H9 (cell line): ENCODE results near the gene KCTD19. TPM values are rescaled to one million over a fixed set of nuclear protein-coding genes. Genes with fewer than 3 reads are reported as not detected.

ENCODE experiments used
- DNase-seq: peaks from one replicate; pipeline ENCODE4 v3.0.0-alpha.2; 2017
- H2AFZ ChIP-seq: one replicate; pipeline ENCODE4 v1.6.1; 2013; ENCODE audit warnings: mild to moderate bottlenecking, low read length, control low read depth, moderate library complexity
- H2AK5ac ChIP-seq: 2 replicates; pipeline ENCODE4 v1.6.1; 2013; ENCODE audit warnings: low read length, control low read depth, mixed read lengths; ENCODE audit not compliant: insufficient read length
- H2BK120ac ChIP-seq: one replicate; pipeline ENCODE4 v1.6.1; 2013; ENCODE audit warnings: low read depth, mild to moderate bottlenecking, low read length, control low read depth, inconsistent platforms; ENCODE audit not compliant: poor library complexity, severe bottlenecking
- H2BK12ac ChIP-seq: 2 replicates; pipeline ENCODE4 v1.6.1; 2013; ENCODE audit warnings: low read length, control low read depth, mixed read lengths, low read depth; ENCODE audit not compliant: insufficient read length
- H2BK15ac ChIP-seq: 2 replicates; pipeline ENCODE4 v1.6.1; 2013; ENCODE audit warnings: low read depth, low read length, control low read depth
- H2BK20ac ChIP-seq: one replicate; pipeline ENCODE4 v1.6.1; 2013; ENCODE audit warnings: low read depth, mild to moderate bottlenecking, low read length, control low read depth, inconsistent platforms; ENCODE audit not compliant: poor library complexity, severe bottlenecking
- H2BK5ac ChIP-seq: 2 replicates; pipeline ENCODE4 v1.6.1; 2013; ENCODE audit warnings: low read length, control low read depth, mixed read lengths; ENCODE audit not compliant: insufficient read length
- H3K14ac ChIP-seq: 2 replicates; pipeline ENCODE4 v1.6.1; 2013; ENCODE audit warnings: low read length, control low read depth; ENCODE audit not compliant: insufficient read depth
- H3K18ac ChIP-seq: 2 replicates; pipeline ENCODE4 v1.6.1; 2013; ENCODE audit warnings: low read depth, mild to moderate bottlenecking, mixed read lengths, low read length, control low read depth; ENCODE audit not compliant: insufficient read length
- H3K23ac ChIP-seq: 2 replicates; pipeline ENCODE4 v1.6.1; 2013; ENCODE audit warnings: low read length, control low read depth, mixed read lengths, low read depth; ENCODE audit not compliant: insufficient read length
- H3K23me2 ChIP-seq: 2 replicates; pipeline ENCODE4 v1.6.1; 2013; ENCODE audit warnings: low read depth, mild to moderate bottlenecking, mixed read lengths, low read length, control low read depth; ENCODE audit not compliant: insufficient read length, poor library complexity, severe bottlenecking
- H3K27ac ChIP-seq: 2 replicates; pipeline ENCODE4 v1.5.1; 2013; ENCODE audit warnings: low read length, control low read depth, mixed read lengths, low read depth; ENCODE audit not compliant: insufficient read length
- H3K27me3 ChIP-seq: 2 replicates; pipeline ENCODE4 v1.6.1; 2013; ENCODE audit warnings: low read length, control low read depth, inconsistent platforms; ENCODE audit not compliant: insufficient read depth
- H3K4ac ChIP-seq: 2 replicates; pipeline ENCODE4 v1.6.1; 2013; ENCODE audit warnings: low read depth, mild to moderate bottlenecking, control low read depth, inconsistent platforms, low read length, moderate library complexity
- H3K4me1 ChIP-seq: 2 replicates; pipeline ENCODE4 v1.6.1; 2013; ENCODE audit warnings: low read length, control low read depth, inconsistent platforms; ENCODE audit not compliant: insufficient read depth
- H3K4me2 ChIP-seq: 2 replicates; pipeline ENCODE4 v1.6.1; 2013; ENCODE audit warnings: low read length, control low read depth, mixed read lengths; ENCODE audit not compliant: insufficient read length, insufficient read depth
- H3K56ac ChIP-seq: 2 replicates; pipeline ENCODE4 v1.6.1; 2013; ENCODE audit warnings: low read depth, mild to moderate bottlenecking, mixed read lengths, low read length, control low read depth; ENCODE audit not compliant: insufficient read length
- H3K79me1 ChIP-seq: 2 replicates; pipeline ENCODE4 v1.6.1; 2013; ENCODE audit warnings: low read depth, mild to moderate bottlenecking, moderate library complexity, low read length, control low read depth, inconsistent platforms; ENCODE audit not compliant: insufficient read depth, poor library complexity, severe bottlenecking
- H3K79me2 ChIP-seq: 2 replicates; pipeline ENCODE4 v1.6.1; 2013; ENCODE audit warnings: low read length, control low read depth, inconsistent platforms; ENCODE audit not compliant: insufficient read depth
- H3K9ac ChIP-seq: 2 replicates; pipeline ENCODE4 v1.6.1; 2013; ENCODE audit warnings: low read length, control low read depth, mixed read lengths; ENCODE audit not compliant: insufficient read length; ENCODE audit errors: extremely low read depth
- H3K9me3 ChIP-seq: one replicate; pipeline ENCODE4 v1.6.1; 2013; ENCODE audit warnings: low read depth, low read length, inconsistent platforms; ENCODE audit not compliant: control insufficient read depth
- H3T11ph ChIP-seq: one replicate; pipeline ENCODE4 v1.6.1; 2013; ENCODE audit warnings: mild to moderate bottlenecking, low read length, control low read depth, inconsistent platforms
- H4K20me1 ChIP-seq: one replicate; pipeline ENCODE4 v1.6.1; 2013; ENCODE audit not compliant: control insufficient read depth, insufficient read length, insufficient read depth
- H4K5ac ChIP-seq: 2 replicates; pipeline ENCODE4 v1.6.1; 2013; ENCODE audit warnings: low read depth, mild to moderate bottlenecking, mixed read lengths, low read length, control low read depth; ENCODE audit not compliant: insufficient read length
- H4K8ac ChIP-seq: replicated peaks from 2 replicates; pipeline ENCODE4 v1.6.1; 2013; ENCODE audit warnings: low read length, control low read depth, mixed read lengths, low read depth; ENCODE audit not compliant: insufficient read length
- H4K91ac ChIP-seq: 2 replicates; pipeline ENCODE4 v1.6.1; 2013; ENCODE audit warnings: low read depth, mild to moderate bottlenecking, moderate library complexity, mixed read lengths, low read length, control low read depth; ENCODE audit not compliant: insufficient read length
- H3K27ac Mint-ChIP-seq, 3 experiments: 2 replicates in 2 of 3; 3 replicates in 1 of 3; pipeline ENCODE4 v1.8.0; 2020 to 2021; ENCODE audit warnings: mixed read lengths in 3 of 3, mild to moderate bottlenecking in 1 of 3, moderate library complexity in 1 of 3
- H3K27me3 Mint-ChIP-seq: 2 replicates; pipeline ENCODE4 v1.8.0; 2021; ENCODE audit warnings: low read depth, mild to moderate bottlenecking, moderate library complexity, mixed read lengths
- H3K36me3 Mint-ChIP-seq, 3 experiments: 2 replicates in 2 of 3; 3 replicates in 1 of 3; pipeline ENCODE4 v1.8.0; 2020 to 2021; ENCODE audit warnings: low read depth in 3 of 3, mixed read lengths in 3 of 3; ENCODE audit not compliant: insufficient read depth in 1 of 3
- H3K4me1 Mint-ChIP-seq, 2 experiments: 2 replicates each; pipeline ENCODE4 v1.8.0; 2020; ENCODE audit warnings: mixed read lengths in 2 of 2
- H3K4me3 Mint-ChIP-seq, 2 experiments: 2 replicates in 1 of 2; 3 replicates in 1 of 2; pipeline ENCODE4 v1.8.0; 2020 to 2021; ENCODE audit warnings: mild to moderate bottlenecking in 2 of 2, mixed read lengths in 2 of 2, moderate library complexity in 1 of 2
- H3K9me3 Mint-ChIP-seq, 2 experiments: 2 replicates in 1 of 2; 3 replicates in 1 of 2; pipeline ENCODE4 v1.8.0; 2020; ENCODE audit warnings: mild to moderate bottlenecking in 2 of 2, mixed read lengths in 2 of 2, moderate library complexity in 1 of 2
- CTCF ChIP-seq: fragments of 200-600 bp; sonication (generic); conservative IDR thresholded peaks from 3 replicates; pipeline ENCODE4 v1.8.0; 2021; ENCODE audit warnings: antibody characterized with exemption, mild to moderate bottlenecking
- WGBS: extraction: QIAGEN DNeasy Blood & Tissue Kit; methylation state at CpG from one replicate; pipeline ENCODE4 v1.1.7; 2013; ENCODE audit warnings: missing lambda C conversion rate, low lambda C conversion rate, mixed read lengths; ENCODE audit not compliant: insufficient read length; ENCODE audit errors: extremely low coverage; 5-methylcytosine and 5-hydroxymethylcytosine counted together
- total RNA-seq: library from RNA; stranded (reverse); gene quantifications from 2 replicates; pipeline ENCODE4 v1.2.1, GENCODE V29; 2021

The KCTD19 gene
- total RNA-seq, 1 experiment from 2014 or later = 0.13 TPM

- no peaks in the 10 kb centered on the region; the same call in 1 of the 2 replicates for H3K27me3 ChIP-seq
- no peak overlapping the region for H3K56ac ChIP-seq
- no peak overlapping the region for H2AFZ ChIP-seq
- H4K20me1 ChIP-seq = no peaks in the 10 kb centered on the region
- H4K5ac ChIP-seq = no peak overlapping the region
- no peak overlapping the region for H3T11ph ChIP-seq
- H3K9me3 ChIP-seq = no peaks in the 10 kb centered on the region
- Mint-ChIP-seq H3K27ac (no peak overlapping the region), H3K36me3 (no peaks in the 10 kb centered on the region), H3K4me1 (peaks cover 6 to 7% of the 10 kb centered on the region in 2 experiments), H3K9me3 (no peaks in the 10 kb centered on the region), H3K27me3 (peaks cover 36% of the 10 kb centered on the region), H3K4me3 (no peak overlapping the region)
- H3K23ac ChIP-seq = no peak overlapping the region
- H2BK5ac ChIP-seq = no peak overlapping the region
- H3K23me2 ChIP-seq = no peaks in the 10 kb centered on the region
- no peaks in the 10 kb centered on the region for H3K79me1 ChIP-seq
- no peak for TF ChIP-seq CTCF
- H2BK20ac ChIP-seq = no peak overlapping the region
- no peak overlapping the region for H2BK15ac ChIP-seq
- H2BK12ac ChIP-seq = no peak overlapping the region
- no CpG with 5 or more reads among the region's 7 CpGs for WGBS
- no peak overlapping the region for H3K4ac ChIP-seq
- no peak overlapping the region for H3K4me2 ChIP-seq
- H2AK5ac ChIP-seq = no peak overlapping the region
- no peaks in the 10 kb centered on the region for H3K79me2 ChIP-seq
- no peak for DNase-seq
- no peak overlapping the region for H3K18ac ChIP-seq
- H4K8ac ChIP-seq = no peak overlapping the region
- no peak overlapping the region for H3K14ac ChIP-seq
- no peak overlapping the region for H4K91ac ChIP-seq
- H3K27ac ChIP-seq = no peak overlapping the region
- no peaks in the 10 kb centered on the region for H3K4me1 ChIP-seq
- H3K9ac ChIP-seq = no peak overlapping the region
- no peak overlapping the region for H2BK120ac ChIP-seq
Measured at GRCh38 chr16:67291461-67291860, 35.1 kb downstream of the KCTD19 start.
